NCI-H69 (cell line): Measurements from ENCODE around the gene P2RX2.

Experiments
- DNase-seq: peaks from one replicate; lab custom pipeline; 2025; lab: John Stamatoyannopoulos, UW

The P2RX2 gene

DNA sequence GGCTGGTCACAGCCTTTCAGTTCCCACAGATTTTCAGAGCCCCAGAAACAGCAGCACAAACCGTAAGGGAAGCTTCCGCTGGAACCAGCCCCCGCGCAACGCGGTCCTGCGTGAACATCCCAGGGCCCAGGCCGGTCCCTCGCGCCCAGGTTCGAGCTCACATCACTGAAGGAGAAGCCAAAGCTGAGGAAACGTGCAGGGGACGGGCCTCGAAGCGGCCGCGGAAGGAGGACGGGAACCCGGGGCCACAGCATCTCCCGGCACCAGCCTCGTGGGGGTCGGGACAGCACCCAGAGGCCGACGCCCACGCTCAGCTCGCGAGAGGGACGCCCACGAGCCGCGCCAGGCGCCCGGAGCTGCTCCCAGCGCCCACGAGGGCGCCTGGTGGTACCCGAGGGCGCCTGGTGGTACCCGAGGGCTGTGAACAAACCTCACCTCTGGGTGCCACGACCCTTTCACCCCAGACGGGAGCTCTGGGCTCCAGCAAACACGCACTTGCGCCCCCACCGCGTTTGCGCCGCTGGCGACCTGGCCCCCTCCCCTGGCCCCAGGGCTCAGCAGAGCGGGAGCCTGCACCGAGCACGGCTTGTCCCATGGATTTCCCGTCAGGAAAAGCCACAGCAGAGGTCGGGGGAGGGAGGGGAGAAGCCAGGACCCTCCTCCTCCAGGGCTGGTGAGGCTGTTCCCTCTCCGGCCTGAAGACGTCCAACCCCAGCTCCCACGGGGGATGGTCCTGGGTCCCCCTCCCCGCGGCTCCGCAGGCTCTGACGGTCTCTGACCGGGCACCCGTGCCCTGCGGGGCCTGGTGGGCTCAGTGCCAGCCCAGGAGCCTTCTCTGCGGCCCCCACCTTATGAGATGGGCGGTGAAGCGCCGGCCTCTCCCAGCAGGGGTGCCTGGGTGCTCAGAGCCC, 15.1 kb upstream of the P2RX2 start:
- no peak for DNase-seq

DNA sequence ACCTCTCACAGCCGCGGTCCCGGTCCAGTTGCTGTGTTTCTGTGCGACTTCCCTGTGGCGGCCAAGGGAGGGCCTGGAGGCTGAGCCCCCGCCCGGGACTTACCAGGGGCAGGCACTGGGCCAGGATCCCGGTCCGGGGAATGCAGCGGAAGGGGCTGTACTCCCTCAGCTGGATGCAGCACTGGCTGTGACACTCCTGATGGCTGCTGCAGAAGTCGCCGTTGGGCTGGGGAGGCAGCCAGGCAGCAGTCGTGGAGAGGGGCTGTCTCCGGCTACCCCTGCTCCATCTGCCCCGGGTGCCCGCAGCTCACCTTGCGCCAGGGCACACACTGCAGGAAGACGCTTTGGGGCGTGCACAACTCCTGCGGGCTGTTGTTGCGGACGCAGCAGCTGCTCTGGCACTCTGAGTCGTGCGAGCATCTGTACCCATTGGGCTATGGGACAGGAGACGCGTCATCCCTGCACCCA, 14.4 kb upstream of the P2RX2 start:
- peak; percentile 32 for DNase-seq

DNA sequence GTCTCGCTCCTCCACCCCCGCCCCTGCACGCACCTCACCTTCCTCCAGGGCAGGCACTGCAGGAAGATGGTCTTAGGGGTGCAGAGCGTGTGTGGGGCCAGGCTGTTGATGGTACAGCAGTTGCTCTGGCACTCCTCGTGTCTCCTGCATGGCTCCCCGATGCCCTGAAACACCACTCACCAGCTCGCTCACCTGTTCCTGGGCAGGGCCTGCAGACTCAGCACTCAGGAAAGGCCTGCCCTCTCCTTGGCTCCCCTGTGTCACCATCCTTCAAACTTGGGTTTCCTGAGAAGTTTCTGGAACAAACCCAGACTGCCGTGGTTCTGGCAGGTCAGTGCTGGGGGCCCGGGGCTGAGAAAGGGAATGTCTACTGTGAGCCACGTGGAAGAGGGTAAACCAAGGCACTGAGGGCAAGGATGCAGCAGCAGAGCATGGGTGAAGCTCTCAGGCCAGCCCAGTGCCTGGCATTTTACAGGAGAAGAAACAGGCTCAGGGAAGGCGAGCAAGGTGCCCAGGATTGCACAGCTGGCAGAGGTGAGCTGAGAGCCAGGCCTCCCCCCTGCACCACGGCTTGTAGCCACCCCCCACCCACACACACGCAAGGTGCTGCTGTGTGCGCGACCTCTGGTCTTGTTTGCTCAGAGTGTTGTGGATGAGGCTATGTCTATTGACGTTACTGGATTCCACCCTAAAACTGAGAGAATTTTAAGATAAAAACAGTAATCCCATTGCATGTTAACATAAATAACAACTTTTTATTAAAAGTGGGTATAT, 13.7 kb upstream of the P2RX2 start:
- DNase-seq = no peak

DNA sequence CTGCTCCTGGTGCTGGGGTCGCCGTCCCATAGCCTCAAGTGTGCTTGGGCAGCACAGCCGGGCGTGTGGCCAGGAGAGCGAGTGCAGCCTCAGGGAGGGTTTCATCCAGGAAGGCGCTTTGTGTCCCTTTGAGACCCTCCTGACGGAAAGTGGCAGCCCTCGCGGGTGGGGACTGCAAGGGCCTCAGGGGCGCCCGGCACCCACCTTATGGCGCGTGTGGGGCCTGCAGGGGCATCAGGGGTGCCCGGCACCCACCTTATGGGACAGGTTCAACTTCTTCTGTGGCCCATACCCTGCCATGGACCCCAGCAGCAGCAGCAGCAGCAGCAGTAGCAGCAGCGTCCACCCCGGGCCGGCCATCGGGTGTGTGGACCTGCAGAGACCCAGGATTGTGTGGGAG, 12.7 kb upstream of the P2RX2 start:
- DNase-seq = no peak

DNA sequence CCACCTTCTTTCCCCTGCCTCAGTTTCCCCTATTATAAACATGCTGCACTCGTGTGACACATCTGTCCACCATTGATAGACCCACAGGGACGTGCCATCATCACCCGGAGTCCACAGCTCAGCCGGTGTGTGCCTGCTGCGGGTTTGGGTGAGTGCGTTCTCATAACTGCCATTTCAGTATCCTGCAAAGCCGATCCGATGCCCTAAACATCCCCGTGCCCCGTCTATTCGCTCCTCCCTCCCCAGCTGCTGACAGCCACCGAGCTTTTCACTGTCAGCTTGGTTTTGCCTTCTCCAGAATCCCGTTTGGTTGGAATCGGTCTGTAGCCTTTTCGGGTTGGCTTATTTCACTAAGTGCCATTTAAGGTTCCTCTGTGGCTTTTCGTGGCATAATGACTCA, 12.1 kb upstream of the P2RX2 start:
- DNase-seq = no peak

DNA sequence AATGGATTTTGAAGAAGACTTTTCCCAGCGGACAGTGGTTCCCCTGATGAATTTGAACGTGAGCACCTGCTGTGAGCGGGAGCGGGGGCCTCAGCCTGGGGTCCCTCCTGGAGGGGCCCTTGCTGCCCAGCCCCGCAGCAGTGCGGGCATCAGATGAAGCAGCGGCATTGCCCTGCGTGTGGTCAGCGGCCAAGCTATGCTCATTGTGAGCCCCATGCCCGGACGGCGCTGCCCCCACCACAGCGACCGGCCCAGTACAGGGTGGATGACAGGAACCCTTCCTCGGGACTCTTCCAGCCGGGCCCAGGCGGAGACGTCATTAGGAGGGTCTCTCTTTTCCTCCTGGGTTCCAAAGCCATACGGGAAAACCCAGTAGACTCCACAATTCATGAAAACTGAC, 11.6 kb upstream of the P2RX2 start:
- DNase-seq = no peak

DNA sequence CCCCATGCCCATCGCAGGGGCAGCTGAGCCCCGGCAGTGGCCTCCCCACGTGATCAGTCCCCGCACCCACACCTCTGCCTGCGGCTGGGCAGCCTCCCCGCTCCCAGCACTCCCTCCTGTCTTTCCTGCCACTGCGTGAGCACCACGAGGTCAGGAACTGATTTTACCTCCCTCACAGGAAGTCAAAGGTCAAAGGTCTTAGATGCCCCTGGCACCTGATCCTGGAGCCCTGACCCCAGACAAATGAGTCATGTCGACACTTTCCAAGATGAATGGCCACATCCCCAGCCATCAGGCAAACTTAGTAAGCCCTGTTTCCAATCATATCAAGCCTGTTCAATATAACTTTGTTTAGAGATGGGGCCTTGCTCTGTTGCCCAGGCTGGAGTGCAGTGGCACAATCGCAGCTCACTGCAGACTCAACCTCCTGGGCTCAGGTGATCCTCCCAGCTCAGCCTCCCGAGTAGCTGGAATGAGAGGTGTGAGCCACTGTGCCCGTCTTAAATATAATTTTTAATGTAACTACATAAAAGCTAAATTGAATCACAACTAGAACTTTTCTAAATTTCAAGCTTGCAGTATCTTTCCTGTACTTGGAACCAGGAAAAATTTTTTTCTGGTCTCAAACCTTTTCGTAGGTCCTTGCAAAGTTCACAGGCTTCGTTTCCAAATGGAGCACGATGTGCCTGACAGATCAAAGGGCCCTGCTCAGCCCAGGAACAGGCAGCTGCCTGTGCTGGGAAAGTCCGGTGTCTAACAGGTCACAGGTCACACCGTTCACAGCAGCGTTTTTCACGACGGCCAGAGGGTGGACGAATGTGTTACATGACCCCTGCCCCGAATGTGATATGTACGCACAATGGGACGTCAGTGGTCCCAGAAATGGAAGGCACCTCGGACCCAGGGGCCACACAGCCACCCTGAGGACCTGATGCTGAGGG, 10.1 kb upstream of the P2RX2 start:
- DNase-seq = no peak

DNA sequence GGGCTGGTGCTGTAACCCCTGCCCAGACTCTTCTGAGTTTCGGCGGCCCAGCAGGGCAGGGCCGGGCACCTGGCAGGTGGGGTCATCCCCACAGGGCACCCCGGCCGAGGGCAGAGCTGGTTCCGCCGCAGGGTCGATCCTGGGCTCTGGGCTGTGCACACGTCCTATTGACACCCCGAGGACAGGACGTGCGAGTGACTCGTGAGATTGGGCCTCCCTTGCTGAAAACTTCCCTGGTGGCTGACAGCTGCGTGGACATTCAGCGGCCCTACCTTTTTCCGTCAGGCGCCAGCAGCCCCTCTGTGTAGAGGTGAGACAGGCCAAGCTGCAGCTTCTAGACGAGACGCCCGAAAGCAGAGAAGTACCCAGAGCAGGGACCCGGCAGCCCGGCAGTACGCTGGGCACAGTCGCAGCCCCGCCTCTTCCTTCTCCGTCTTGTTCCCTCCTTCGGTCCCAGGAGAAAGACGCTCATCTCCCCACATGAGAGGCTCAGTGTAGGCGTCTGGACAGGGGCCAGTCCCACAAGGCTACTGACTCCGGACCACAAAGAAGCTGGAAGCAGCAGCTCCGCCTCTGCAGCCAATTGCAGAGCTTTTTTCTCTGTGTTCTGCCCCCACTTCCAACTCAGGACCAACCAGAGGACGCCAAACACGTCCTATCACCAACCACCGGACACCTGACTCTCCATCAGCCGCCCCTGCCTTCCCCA, 8.4 kb upstream of the P2RX2 start, which contains the start of gene LRCOL1:
Gene LRCOL1, minus strand, starts transcription at position 532 of the 709 bp plus-strand sequence. CDS start 4,331 bp downstream, outside the sequence.
- peak; percentile 58 for DNase-seq

DNA sequence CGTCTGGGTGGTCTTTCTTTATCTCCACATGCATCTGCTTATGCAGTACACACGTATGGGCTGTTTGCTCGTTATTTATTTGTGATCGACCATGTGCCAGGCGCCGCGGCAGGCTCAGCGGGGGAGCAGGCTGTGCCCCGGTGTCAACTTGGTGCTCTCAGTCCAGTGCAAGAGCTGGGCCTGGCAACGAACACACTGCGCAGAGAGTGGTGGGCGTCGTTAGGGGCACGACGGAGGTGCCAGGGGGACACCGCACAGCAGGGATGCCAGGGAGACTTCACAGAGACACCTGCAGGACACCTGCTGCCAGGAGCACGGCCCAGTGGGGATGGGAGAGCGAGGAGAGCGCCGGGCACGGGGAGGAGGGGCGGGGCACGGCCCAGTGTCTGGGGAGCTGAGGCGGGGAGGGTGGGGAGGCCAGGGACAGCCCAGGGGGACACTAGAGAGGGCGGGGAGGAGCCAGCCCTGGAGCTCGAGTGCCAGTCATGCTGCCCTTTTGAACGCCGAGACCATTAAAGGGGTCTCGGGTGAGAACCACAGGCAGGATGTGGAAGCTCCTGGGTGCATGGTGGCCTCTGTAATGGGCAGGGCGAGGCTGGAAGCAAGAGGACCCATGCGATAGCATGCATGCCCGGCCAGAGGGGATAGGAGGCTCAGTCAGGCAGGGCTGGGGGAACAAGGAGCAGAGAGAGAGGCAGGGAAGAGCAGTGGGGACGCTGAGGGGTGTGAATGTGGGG, 7.5 kb upstream of the P2RX2 start:
- DNase-seq = no peak

DNA sequence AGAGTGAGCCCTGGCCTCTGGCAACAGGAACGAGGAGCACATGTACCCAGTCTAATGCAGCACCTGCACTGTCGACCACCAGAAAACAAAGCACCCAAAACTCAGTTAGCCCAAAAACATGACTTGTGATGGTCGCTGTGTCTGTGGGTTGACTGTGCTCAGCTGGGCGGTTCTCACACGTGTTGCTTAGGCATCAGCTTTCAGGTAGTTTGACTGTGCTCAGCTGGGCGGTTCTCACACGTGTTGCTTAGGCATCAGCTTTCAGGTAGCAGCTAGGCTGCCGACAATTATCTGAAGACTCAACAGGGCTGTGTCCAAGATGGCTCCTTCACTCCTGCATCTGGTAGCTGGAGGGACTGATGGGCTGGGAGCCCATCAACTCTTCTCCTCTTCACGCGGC, 7.0 kb upstream of the P2RX2 start:
- DNase-seq = no peak

DNA sequence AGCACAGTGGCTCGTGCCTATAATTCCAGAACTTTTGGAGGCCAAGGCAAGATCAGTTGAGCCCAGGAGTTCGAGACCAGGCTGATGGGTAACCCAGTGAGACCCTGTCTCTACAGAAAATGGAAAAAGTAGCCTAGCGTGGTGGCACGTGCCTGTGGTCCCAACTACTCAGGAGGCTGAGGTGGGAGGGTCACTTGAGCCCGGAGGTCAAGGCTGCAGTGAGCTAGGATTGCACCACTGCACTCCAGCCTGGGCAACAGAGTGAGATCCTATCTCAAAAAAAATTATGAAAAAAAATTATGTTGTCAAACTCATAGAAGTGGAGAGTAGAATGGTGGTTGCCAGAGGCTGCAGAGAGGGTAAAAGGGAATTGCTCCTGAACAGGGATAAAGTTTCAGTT, 4.5 kb upstream of the P2RX2 start:
- DNase-seq = no peak

DNA sequence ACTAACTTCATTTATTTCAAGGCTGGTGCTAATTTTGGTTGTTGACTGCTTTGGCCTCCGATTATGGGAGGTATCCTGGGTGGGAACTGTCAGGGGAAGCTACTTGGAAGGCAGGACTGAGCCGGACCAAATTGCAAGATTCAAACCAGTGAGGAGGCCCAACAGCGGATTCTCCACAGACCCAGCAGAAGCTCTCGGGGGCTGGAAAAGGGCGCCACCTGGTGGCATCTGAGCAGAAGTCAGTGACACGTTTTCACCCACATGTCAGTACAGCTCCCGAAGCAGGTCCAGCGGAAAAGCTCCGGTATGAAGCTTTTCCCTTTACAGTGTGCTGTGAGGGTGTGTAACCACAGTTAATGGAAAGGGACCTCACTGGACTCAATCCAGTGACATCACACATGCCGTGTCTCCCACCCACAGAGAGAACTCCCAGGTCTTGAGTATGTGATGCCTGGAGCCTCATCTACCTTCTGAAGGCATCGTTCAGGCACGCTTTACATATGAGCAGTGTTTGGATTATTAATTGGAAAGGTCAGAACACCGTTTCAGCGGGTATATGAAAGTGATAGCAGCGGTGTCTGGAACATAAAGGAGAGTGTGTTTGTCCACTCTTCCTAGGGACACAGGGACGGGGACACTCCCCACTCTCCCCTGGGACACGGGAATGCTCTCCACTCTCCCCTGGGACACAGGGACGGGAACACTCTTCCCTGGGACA, 3.6 kb upstream of the P2RX2 start:
- peak; percentile 83 for DNase-seq

DNA sequence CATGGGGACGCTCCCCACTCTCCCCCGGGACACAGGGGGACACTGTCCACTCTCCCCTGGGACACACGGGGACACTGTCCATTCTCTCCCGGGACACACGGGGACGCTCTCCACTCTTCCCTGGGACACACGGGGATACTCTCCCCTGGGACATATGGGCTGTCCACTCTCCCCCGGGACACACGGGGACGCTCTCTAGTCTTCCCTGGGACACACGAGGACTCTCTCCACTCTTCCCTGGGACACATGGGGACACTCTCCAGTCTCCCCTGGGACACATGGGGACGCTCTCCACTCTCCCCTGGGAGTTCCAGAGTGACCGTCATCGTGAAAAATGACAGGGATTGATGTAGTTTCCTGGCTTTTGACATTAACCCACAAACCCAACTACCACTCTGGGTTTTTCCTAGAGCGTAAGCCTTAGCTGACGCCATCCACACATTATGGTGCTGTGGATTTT, 3.0 kb upstream of the P2RX2 start:
- no peak for DNase-seq

DNA sequence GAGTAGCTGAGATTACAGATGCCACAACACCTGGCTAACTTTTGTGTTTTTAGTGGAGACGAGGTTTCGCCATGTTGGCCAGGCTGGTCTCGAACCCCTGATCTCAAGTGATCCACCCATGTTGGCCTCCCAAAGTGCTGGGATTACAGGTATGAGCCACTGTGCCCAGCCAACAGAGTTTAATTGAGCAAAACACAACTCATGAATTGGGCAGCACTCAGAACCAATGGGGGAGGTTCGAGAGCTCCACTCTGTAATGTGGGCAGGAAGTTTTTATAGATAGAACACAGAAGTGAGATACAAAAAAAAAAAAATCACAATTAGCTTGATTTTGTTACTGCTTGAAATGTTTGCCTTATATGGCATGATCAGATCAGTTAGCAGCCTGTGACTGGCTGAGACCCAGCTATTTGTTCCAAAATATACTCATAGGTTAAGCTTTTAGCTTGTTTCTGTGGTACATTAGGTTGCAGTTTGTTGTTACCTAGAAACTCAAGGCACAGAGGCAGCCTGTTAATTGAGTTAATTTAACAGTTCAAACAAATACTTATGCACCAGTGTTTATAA, 1.4 kb upstream of the P2RX2 start:
- DNase-seq = no peak

DNA sequence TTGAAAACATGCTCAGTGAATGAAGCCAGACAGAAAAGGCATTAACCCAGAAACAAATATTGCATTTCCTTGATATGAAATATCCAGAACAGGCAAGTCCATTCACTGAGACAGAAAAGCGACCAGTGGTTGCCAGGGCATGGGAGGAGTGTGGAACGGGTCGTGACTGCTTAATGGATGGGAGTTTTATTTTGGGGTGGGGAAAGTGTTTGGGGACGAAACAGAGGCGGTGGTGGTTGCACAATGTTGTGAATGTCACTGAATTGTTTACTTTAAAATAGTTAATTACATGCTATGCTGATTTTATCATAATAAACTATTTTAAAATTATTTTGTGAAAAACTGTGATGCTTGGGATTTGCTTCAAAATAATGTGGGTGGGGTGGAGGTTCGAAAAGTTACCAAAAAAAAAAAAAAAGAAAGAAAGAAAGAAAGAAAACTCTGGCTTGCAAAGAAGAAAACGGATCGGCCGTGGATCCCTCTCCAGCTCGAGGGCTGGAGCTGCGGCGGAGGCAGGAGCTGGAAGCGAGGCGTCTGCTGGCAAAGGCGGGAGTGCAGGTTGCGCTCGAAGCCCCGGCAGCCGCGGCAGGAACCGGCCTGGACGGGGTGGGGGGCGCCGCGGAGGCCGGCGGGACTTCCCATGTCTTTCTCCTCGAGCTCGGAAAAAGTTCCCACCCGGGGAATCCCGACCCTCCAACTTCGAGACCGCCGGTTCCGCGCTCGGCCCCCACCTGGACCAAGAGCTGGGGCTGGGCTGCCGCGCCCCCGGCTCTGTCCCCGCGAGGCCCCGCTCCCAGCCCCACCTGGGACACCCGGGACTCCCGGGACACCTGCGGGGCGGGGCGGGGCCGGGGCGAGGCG, 524 bp upstream of the P2RX2 start:
- peak; percentile 63 for DNase-seq

DNA sequence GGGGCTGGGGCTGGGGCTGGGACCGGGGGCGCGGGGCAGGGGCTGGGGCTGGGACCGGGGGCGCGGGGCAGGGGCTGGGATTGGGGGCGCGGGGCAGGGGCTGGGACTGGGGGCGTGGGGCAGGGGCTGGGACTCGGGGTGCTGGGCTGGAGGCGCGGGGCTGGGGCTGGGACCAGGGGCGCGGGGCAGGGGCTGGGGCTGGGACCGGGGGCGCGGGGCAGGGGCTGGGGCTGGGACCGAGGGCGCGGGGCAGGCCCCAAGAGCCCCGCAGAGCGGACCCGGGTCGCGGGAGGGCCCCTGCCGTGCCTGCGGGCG, 452 bp downstream of the P2RX2 start:
- DNase-seq = no peak

DNA sequence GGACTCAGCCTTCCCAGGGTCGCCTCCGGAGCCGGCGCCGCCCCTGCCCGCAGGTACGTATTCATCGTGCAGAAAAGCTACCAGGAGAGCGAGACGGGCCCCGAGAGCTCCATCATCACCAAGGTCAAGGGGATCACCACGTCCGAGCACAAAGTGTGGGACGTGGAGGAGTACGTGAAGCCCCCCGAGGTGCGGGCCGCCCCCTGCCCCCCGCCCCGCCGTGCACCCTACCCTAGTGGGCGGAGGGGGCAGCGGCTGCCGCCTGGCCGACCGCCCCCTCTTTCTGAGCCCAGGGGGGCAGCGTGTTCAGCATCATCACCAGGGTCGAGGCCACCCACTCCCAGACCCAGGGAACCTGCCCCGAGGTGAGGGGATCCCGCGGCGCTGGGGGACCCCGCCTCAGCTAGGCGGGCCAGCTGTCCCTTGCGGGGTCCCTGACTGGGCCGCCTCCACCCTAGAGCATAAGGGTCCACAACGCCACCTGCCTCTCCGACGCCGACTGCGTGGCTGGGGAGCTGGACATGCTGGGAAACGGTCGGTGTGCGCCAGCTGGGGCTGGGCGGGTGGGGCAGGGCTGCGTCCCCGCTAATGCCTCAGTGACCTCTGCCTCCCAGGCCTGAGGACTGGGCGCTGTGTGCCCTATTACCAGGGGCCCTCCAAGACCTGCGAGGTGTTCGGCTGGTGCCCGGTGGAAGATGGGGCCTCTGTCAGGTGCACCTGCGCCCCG, 973 bp downstream of the P2RX2 start:
- DNase-seq = peak; percentile 43
